HEK293 (cell line): ENCODE results near the gene ICAM4.

Source experiments
- BCL11B ChIP-seq: fragments of 450-650 bp; formaldehyde crosslinking; IDR thresholded peaks from 2 replicates; pipeline ENCODE4 v1.5.1; 2016; ENCODE audit warnings: low read depth, missing biosample characterization, missing genetic modification characterization
- GLI2 ChIP-seq: fragments of 450-650 bp; formaldehyde crosslinking; IDR thresholded peaks from 2 replicates; pipeline ENCODE4; 2017; ENCODE audit warnings: missing biosample characterization, missing genetic modification characterization, low read depth, borderline replicate concordance
- KLF10 ChIP-seq: fragments of 450-650 bp; IDR thresholded peaks from 2 replicates; pipeline ENCODE4 v1.5.1; 2018; ENCODE audit warnings: missing biosample characterization, mild to moderate bottlenecking, missing genetic modification characterization
- MEIS1 ChIP-seq: sonication (generic); formaldehyde crosslinking; IDR thresholded peaks from 2 replicates; pipeline ENCODE4 v1.8.1; 2022; ENCODE audit warnings: missing genetic modification reagents, mild to moderate bottlenecking, borderline replicate concordance
- OVOL3 ChIP-seq: fragments of 450-650 bp; formaldehyde crosslinking; IDR thresholded peaks from 2 replicates; pipeline ENCODE4 v1.5.1; 2016; ENCODE audit warnings: missing biosample characterization, missing genetic modification characterization
- RBAK ChIP-seq: fragments of 450-650 bp; formaldehyde crosslinking; IDR thresholded peaks from 2 replicates; pipeline ENCODE4 v1.5.1; 2016; ENCODE audit warnings: missing biosample characterization, missing genetic modification characterization
- WT1 ChIP-seq: fragments of 450-650 bp; formaldehyde crosslinking; IDR thresholded peaks from 2 replicates; pipeline ENCODE4 v1.5.1; 2016; ENCODE audit warnings: missing biosample characterization, missing genetic modification characterization
- ZBTB17 ChIP-seq: fragments of 450-650 bp; formaldehyde crosslinking; IDR thresholded peaks from 2 replicates; pipeline ENCODE4 v1.5.1; 2016; ENCODE audit warnings: missing biosample characterization, missing genetic modification characterization
- ZNF121 ChIP-seq: fragments of 450-650 bp; formaldehyde crosslinking; IDR thresholded peaks from 2 replicates; pipeline ENCODE4 v1.5.1; 2016; ENCODE audit warnings: missing biosample characterization, missing genetic modification characterization
- ZNF133 ChIP-seq: fragments of 450-650 bp; formaldehyde crosslinking; IDR thresholded peaks from 2 replicates; pipeline ENCODE4 v1.5.1; 2016; ENCODE audit warnings: missing biosample characterization, missing genetic modification characterization
- ZNF157 ChIP-seq: fragments of 450-650 bp; formaldehyde crosslinking; IDR thresholded peaks from 2 replicates; pipeline ENCODE4 v1.5.1; 2016; ENCODE audit warnings: missing biosample characterization, missing genetic modification characterization
- ZNF18 ChIP-seq: fragments of 450-650 bp; formaldehyde crosslinking; IDR thresholded peaks from 2 replicates; pipeline ENCODE4 v1.5.1; 2016; ENCODE audit warnings: missing biosample characterization, missing genetic modification characterization
- ZNF24 ChIP-seq: fragments of 450-650 bp; formaldehyde crosslinking; IDR thresholded peaks from 2 replicates; pipeline ENCODE4 v1.5.1; 2016; ENCODE audit warnings: missing biosample characterization, missing genetic modification characterization
- ZNF248 ChIP-seq: fragments of 450-650 bp; formaldehyde crosslinking; IDR thresholded peaks from 2 replicates; pipeline ENCODE4 v1.5.1; 2017; ENCODE audit warnings: missing biosample characterization, missing genetic modification characterization
- ZNF311 ChIP-seq: fragments of 450-650 bp; formaldehyde crosslinking; IDR thresholded peaks from 2 replicates; pipeline ENCODE4 v1.5.1; 2017; ENCODE audit warnings: missing biosample characterization, missing genetic modification characterization, borderline replicate concordance
- ZNF354C ChIP-seq: fragments of 450-650 bp; formaldehyde crosslinking; IDR thresholded peaks from 2 replicates; pipeline ENCODE4 v1.5.1; 2016; ENCODE audit warnings: missing biosample characterization, missing genetic modification characterization, low read depth, borderline replicate concordance
- ZNF366 ChIP-seq: fragments of 450-650 bp; formaldehyde crosslinking; conservative IDR thresholded peaks from 2 replicates; pipeline ENCODE4 v1.5.1; 2016; ENCODE audit warnings: missing biosample characterization, missing genetic modification characterization
- ZNF394 ChIP-seq: fragments of 450-650 bp; formaldehyde crosslinking; IDR thresholded peaks from 2 replicates; pipeline ENCODE4 v1.5.1; 2016; ENCODE audit warnings: missing biosample characterization, missing genetic modification characterization, mild to moderate bottlenecking, moderate library complexity, borderline replicate concordance
- ZNF501 ChIP-seq: fragments of 450-650 bp; formaldehyde crosslinking; IDR thresholded peaks from 2 replicates; pipeline ENCODE4 v1.5.1; 2016; ENCODE audit warnings: missing biosample characterization, missing genetic modification characterization
- ZNF518A ChIP-seq: fragments of 450-650 bp; formaldehyde crosslinking; conservative IDR thresholded peaks from 2 replicates; pipeline ENCODE4 v1.5.1; 2016; ENCODE audit warnings: low read depth, missing biosample characterization, missing genetic modification characterization
- ZNF571 ChIP-seq: fragments of 450-650 bp; formaldehyde crosslinking; IDR thresholded peaks from 2 replicates; pipeline ENCODE4 v1.5.0; 2017; ENCODE audit warnings: missing biosample characterization, missing genetic modification characterization
- ZNF600 ChIP-seq: fragments of 450-650 bp; formaldehyde crosslinking; IDR thresholded peaks from 2 replicates; pipeline ENCODE4 v1.5.1; 2016; ENCODE audit warnings: missing biosample characterization, missing genetic modification characterization
- ZNF658 ChIP-seq: fragments of 450-650 bp; formaldehyde crosslinking; IDR thresholded peaks from 2 replicates; pipeline ENCODE4; 2016; ENCODE audit warnings: missing biosample characterization, missing genetic modification characterization
- ZSCAN18 ChIP-seq: fragments of 450-650 bp; formaldehyde crosslinking; IDR thresholded peaks from 2 replicates; pipeline ENCODE4 v1.5.1; 2016; ENCODE audit warnings: missing biosample characterization, missing genetic modification characterization
- ZSCAN23 ChIP-seq: fragments of 450-650 bp; formaldehyde crosslinking; IDR thresholded peaks from 2 replicates; pipeline ENCODE4 v1.5.1; 2016; ENCODE audit warnings: missing biosample characterization, missing genetic modification characterization
- ZXDB ChIP-seq: fragments of 450-650 bp; formaldehyde crosslinking; IDR thresholded peaks from 2 replicates; pipeline ENCODE4 v1.5.1; 2016; ENCODE audit warnings: missing biosample characterization, missing genetic modification characterization
- TF ChIP-seq, protein P1 (sequence below): fragments of 450-650 bp; formaldehyde crosslinking; IDR thresholded peaks from 2 replicates; pipeline ENCODE4 v1.5.1; 2017; ENCODE audit warnings: missing biosample characterization, missing genetic modification characterization
- TF ChIP-seq, protein P2 (sequence below): fragments of 450-650 bp; IDR thresholded peaks from 2 replicates; pipeline ENCODE4 v1.5.1; 2018; ENCODE audit warnings: missing biosample characterization, missing genetic modification characterization

The ICAM4 gene

DNA sequence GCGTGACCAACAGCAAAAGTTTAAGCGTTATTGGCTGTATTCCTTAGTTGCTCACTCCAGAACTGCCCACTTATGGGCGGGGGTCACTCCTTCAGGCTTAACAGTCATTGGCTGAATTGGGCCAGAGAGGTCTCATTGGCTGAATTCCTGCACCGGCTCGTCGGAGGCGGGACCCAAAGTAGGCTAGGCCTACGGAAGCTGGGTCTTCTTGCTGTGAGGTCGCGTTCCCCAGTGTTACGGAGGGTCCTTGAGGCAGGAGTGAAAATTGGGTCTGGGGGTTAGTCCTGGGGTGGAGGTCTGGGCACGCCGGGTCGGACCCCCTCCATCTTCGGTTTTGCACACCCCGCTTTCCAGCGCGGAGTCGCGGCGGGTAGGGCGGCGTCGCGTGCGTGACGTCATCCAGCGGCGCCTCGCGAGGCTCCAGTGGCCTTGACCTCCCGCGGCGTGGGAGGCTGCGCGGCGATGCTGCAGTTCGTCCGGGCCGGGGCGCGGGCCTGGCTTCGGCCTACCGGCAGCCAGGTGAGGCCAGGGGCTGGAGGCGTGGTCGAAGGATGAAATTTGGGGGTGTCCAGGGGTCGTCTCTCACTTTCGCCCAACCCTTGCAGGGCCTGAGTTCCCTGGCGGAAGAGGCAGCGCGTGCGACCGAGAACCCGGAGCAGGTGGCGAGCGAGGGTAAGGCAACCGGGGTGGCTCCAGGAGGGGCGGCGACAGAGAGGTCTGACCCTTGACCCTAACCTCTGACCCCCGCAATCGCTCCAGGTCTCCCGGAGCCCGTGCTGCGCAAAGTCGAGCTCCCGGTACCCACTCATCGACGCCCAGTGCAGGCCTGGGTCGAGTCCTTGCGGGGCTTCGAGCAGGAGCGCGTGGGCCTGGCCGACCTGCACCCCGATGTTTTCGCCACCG is 34.7 kb upstream of the ICAM4 start, which contains the start of gene MRPL4 (continued):
- TF ChIP-seq, protein P1, sequence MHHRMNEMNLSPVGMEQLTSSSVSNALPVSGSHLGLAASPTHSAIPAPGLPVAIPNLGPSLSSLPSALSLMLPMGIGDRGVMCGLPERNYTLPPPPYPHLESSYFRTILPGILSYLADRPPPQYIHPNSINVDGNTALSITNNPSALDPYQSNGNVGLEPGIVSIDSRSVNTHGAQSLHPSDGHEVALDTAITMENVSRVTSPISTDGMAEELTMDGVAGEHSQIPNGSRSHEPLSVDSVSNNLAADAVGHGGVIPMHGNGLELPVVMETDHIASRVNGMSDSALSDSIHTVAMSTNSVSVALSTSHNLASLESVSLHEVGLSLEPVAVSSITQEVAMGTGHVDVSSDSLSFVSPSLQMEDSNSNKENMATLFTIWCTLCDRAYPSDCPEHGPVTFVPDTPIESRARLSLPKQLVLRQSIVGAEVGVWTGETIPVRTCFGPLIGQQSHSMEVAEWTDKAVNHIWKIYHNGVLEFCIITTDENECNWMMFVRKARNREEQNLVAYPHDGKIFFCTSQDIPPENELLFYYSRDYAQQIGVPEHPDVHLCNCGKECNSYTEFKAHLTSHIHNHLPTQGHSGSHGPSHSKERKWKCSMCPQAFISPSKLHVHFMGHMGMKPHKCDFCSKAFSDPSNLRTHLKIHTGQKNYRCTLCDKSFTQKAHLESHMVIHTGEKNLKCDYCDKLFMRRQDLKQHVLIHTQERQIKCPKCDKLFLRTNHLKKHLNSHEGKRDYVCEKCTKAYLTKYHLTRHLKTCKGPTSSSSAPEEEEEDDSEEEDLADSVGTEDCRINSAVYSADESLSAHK (tag by site-specific recombination): peak; percentile 65
- TF ChIP-seq WT1 (peak; percentile 38; the same call in 1 of the 2 replicates), ZNF121 (tag by site-specific recombination) (no peak), ZSCAN23 (tag by site-specific recombination) (peak; percentile 65; the same call in 1 of the 2 replicates), ZXDB (tag by site-specific recombination) (peak; percentile 95), ZNF248 (tag by site-specific recombination) (no peak), OVOL3 (peak; percentile 84), ZNF18 (tag by site-specific recombination) (peak; percentile 71), MEIS1 (CRISPR knock-in tag) (no peak), RBAK (tag by site-specific recombination) (no peak), ZSCAN18 (tag by site-specific recombination) (peak; percentile 84; the same call in 1 of the 2 replicates), ZNF501 (tag by site-specific recombination) (peak; percentile 96), ZNF354C (tag by site-specific recombination) (no peak), BCL11B (tag by site-specific recombination) (peak; percentile 99), ZNF157 (tag by site-specific recombination) (no peak), ZNF571 (tag by site-specific recombination) (no peak), ZNF133 (tag by site-specific recombination) (0 out of 2 replicates have a peak, but pooled peaks have one; percentile 33), ZNF311 (tag by site-specific recombination) (no peak), ZNF518A (tag by site-specific recombination) (peak; percentile 33; the same call in 1 of the 2 replicates), ZNF394 (tag by site-specific recombination) (peak; percentile 62; the same call in 1 of the 2 replicates), KLF10 (peak; percentile 90), ZNF366 (tag by site-specific recombination) (no peak), ZBTB17 (tag by site-specific recombination) (peak; percentile 78), ZNF24 (tag by site-specific recombination) (peak; percentile 85; the same call in 1 of the 2 replicates), ZNF658 (tag by site-specific recombination) (no peak), ZNF600 (tag by site-specific recombination) (peak; percentile 78), GLI2 (tag by site-specific recombination) (no peak)
- TF ChIP-seq, protein P2, sequence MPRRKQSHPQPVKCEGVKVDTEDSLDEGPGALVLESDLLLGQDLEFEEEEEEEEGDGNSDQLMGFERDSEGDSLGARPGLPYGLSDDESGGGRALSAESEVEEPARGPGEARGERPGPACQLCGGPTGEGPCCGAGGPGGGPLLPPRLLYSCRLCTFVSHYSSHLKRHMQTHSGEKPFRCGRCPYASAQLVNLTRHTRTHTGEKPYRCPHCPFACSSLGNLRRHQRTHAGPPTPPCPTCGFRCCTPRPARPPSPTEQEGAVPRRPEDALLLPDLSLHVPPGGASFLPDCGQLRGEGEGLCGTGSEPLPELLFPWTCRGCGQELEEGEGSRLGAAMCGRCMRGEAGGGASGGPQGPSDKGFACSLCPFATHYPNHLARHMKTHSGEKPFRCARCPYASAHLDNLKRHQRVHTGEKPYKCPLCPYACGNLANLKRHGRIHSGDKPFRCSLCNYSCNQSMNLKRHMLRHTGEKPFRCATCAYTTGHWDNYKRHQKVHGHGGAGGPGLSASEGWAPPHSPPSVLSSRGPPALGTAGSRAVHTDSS (tag by site-specific recombination): no peak
